ENCODE data around the gene CCT3.

The CCT3 gene

DNA sequence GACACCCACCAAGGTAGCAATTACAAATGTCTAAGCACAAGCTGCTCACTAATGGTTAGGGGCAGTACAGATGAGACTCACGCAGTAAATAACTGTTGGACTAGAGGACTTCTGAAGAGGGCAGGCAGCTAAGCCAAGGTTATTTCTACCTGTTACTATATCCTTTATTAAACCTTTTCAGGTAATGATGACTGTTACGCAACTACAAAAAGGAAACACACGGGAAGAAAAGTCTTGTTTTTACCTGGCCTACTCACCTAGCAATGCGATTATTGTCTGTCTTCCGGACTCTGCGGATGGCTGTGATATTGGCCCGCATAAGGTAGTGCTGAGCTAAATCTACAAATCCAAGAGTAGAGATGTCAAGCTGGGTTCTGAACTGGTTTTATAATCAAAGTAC is 21.2 kb downstream of the CCT3 start:
- no peak overlapping the region for H3K4me3 ChIP-seq (ENCODE audit: severe bottlenecking)
- TF ChIP-seq CTCF (IDR thresholded peaks at IDR 0.05; ENCODE audit: poor library complexity, severe bottlenecking): no peak
- DNase-seq (ENCODE audit: low spot score): no peak
- peaks cover 98% of the 10 kb centered on the region for H3K36me3 ChIP-seq (ENCODE audit: low read depth)
- H3K9me3 ChIP-seq (ENCODE audit: severe bottlenecking): no peaks in the 10 kb centered on the region
- H3K27ac ChIP-seq (ENCODE audit: poor library complexity, severe bottlenecking): no peak overlapping the region
- no peaks in the 10 kb centered on the region for H3K27me3 ChIP-seq (ENCODE audit: insufficient read depth, poor library complexity, severe bottlenecking)
- ATAC-seq (ENCODE audit: low read depth): no peak
- no peaks in the 10 kb centered on the region for H3K4me1 ChIP-seq (ENCODE audit: insufficient read depth, poor library complexity, severe bottlenecking)

DNA sequence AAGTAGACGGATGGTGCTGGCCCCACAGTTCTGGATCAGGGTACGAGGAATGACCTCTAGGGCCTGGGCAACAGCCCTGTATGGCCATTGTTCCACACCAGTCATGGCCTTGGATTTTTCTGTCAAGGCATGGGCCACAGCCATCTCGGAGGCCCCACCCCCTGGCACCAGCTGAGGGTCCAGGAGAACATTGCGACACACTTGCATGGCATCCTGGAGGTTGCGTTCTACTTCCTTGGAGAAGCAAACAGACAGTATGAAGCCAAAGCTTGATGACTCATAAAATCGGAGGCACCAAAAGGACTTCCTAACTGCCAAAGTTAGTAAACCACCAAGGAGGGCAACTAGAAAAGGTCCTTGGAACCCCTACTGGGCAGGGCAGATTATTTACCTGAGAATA is 27.1 kb downstream of the CCT3 start:
- DNase-seq (ENCODE audit: low spot score) (no peak), ATAC-seq (ENCODE audit: low read depth) (0 out of 3 replicates have a peak, but pooled peaks have one; percentile 14)
- H3K27ac ChIP-seq (ENCODE audit: poor library complexity, severe bottlenecking): no peak overlapping the region
- TF ChIP-seq CTCF (IDR thresholded peaks at IDR 0.05; ENCODE audit: poor library complexity, severe bottlenecking): no peak
- H3K9me3 ChIP-seq (ENCODE audit: severe bottlenecking): no peaks in the 10 kb centered on the region
- H3K27me3 ChIP-seq (ENCODE audit: insufficient read depth, poor library complexity, severe bottlenecking): no peaks in the 10 kb centered on the region
- H3K4me3 ChIP-seq (ENCODE audit: severe bottlenecking): no peak overlapping the region
- H3K36me3 ChIP-seq (ENCODE audit: low read depth): peaks cover 85% of the 10 kb centered on the region
- H3K4me1 ChIP-seq (ENCODE audit: insufficient read depth, poor library complexity, severe bottlenecking): no peaks in the 10 kb centered on the region

GRCh38 chr1:156308078-156308477 is 30.0 kb downstream of the CCT3 start:
- no peaks in the 10 kb centered on the region for H3K4me1 ChIP-seq (ENCODE audit: insufficient read depth, poor library complexity, severe bottlenecking)
- H3K9me3 ChIP-seq (ENCODE audit: severe bottlenecking): no peaks in the 10 kb centered on the region
- ATAC-seq (ENCODE audit: low read depth) (0 out of 3 replicates have a peak, but pooled peaks have one; percentile 22), DNase-seq (ENCODE audit: low spot score) (no peak)
- H3K27ac ChIP-seq (ENCODE audit: poor library complexity, severe bottlenecking): no peak overlapping the region
- no peak for TF ChIP-seq CTCF (IDR thresholded peaks at IDR 0.05; ENCODE audit: poor library complexity, severe bottlenecking)
- peaks cover 67% of the 10 kb centered on the region for H3K36me3 ChIP-seq (ENCODE audit: low read depth)
- H3K27me3 ChIP-seq (ENCODE audit: insufficient read depth, poor library complexity, severe bottlenecking): no peaks in the 10 kb centered on the region
- no peak overlapping the region for H3K4me3 ChIP-seq (ENCODE audit: severe bottlenecking)

DNA sequence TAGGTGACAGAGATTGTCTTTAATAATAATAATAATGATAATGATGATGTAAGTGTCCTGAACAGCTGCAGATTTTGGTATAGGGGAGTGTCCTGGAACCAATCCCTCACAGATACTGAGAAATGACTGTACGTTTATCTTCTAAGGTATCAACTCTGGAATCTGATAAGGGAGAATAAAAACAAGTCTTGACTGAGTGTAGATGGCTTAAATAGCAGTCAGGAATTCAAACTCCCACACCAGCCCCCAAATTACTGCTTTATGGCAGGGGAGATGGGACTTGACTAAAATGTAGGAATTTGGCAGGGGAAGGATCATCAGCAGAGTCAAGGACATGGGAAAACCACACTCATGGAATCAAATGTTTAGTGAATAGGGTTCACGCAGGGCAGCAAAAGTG is 32.9 kb downstream of the CCT3 start:
- no peaks in the 10 kb centered on the region for H3K27me3 ChIP-seq (ENCODE audit: insufficient read depth, poor library complexity, severe bottlenecking)
- TF ChIP-seq CTCF (IDR thresholded peaks at IDR 0.05; ENCODE audit: poor library complexity, severe bottlenecking): no peak
- DNase-seq (ENCODE audit: low spot score) (no peak), ATAC-seq (ENCODE audit: low read depth) (no peak)
- H3K4me1 ChIP-seq (ENCODE audit: insufficient read depth, poor library complexity, severe bottlenecking): peaks cover 7% of the 10 kb centered on the region
- peaks cover 41% of the 10 kb centered on the region for H3K36me3 ChIP-seq (ENCODE audit: low read depth)
- no peaks in the 10 kb centered on the region for H3K9me3 ChIP-seq (ENCODE audit: severe bottlenecking)
- H3K27ac ChIP-seq (ENCODE audit: poor library complexity, severe bottlenecking): no peak overlapping the region
- H3K4me3 ChIP-seq (ENCODE audit: severe bottlenecking): no peak overlapping the region

GRCh38 chr1:156303241-156303640 is 34.9 kb downstream of the CCT3 start:
- Histone ChIP-seq H3K4me3 (ENCODE audit: severe bottlenecking) (no peak overlapping the region), H3K4me1 (ENCODE audit: insufficient read depth, poor library complexity, severe bottlenecking) (peaks cover 7% of the 10 kb centered on the region), H3K27me3 (ENCODE audit: insufficient read depth, poor library complexity, severe bottlenecking) (no peaks in the 10 kb centered on the region), H3K27ac (ENCODE audit: poor library complexity, severe bottlenecking) (no peak overlapping the region), H3K9me3 (ENCODE audit: severe bottlenecking) (no peaks in the 10 kb centered on the region), H3K36me3 (ENCODE audit: low read depth) (peaks cover 22% of the 10 kb centered on the region)
- DNase-seq (ENCODE audit: low spot score): no peak
- TF ChIP-seq CTCF (IDR thresholded peaks at IDR 0.05; ENCODE audit: poor library complexity, severe bottlenecking): no peak
- no peak for ATAC-seq (ENCODE audit: low read depth)

All from RWPE2 (cell line).